HepG2 (cell line): ENCODE measurements around the gene LIF. TPM values are rescaled to one million over a fixed set of nuclear protein-coding genes. Genes with fewer than 3 reads are reported as not detected.

Experiments used
- ATAC-seq: fragments of 200-7000 bp; cut with Tn5 transposase; 3 replicates; pipeline ENCODE4 v1.9.1; 2020; ENCODE audit warnings: mild to moderate bottlenecking, moderate library complexity
- BruUV-seq: library from RNA; stranded (reverse); fragments of 400-500 nt; replicated peaks from 2 replicates; lab custom pipeline; 2021; lab: Mats Ljungman, UMichigan
- CTCF ChIA-PET: fragments of 300-600 bp; formaldehyde crosslinking; extraction: SDS; loops from one replicate; lab custom pipeline; 2021; ENCODE audit warnings: low total read pairs, inconsistent platforms, low intra/inter-chr PET ratio; lab: Yijun Ruan, JAX
- POLR2A ChIA-PET: fragments of 350-600 bp; sonication (Branson Sonifier 250); formaldehyde crosslinking; loops from one replicate; lab custom pipeline; 2020; ENCODE audit warnings: antibody characterized with exemption, inconsistent platforms; lab: Yijun Ruan, JAX
- DNase-seq: peaks from one replicate; pipeline ENCODE4 v3.0.0-alpha.2; 2015; ENCODE audit warnings: low spot score
- FAIRE-seq: peaks from 3 replicates; lab custom pipeline; 2011; peaks lifted over from hg19 to GRCh38; lab: Jason Lieb, UNC
- H2AFZ ChIP-seq: one replicate; pipeline ENCODE4 v1.6.1; 2011; ENCODE audit warnings: low read length, inconsistent platforms
- H3K27ac ChIP-seq: fragments of 300-600 bp; 3 replicates; pipeline ENCODE4 v1.8.0; 2011; ENCODE audit warnings: mixed run types, mild to moderate bottlenecking, mixed read lengths, low read length, inconsistent platforms; ENCODE audit not compliant: insufficient read depth; ENCODE audit errors: extremely low read length
- H3K27me3 ChIP-seq, 2 experiments: fragments of 200-600 bp in 1 of 2; 2 replicates in 1 of 2; 3 replicates in 1 of 2; pipeline versions ENCODE4 v1.6.0 to v1.8.0; 2011; ENCODE audit warnings: low read length in 2 of 2, mild to moderate bottlenecking in 2 of 2, moderate library complexity in 2 of 2, inconsistent platforms in 1 of 2; ENCODE audit not compliant: insufficient read depth in 2 of 2, control insufficient read depth in 1 of 2
- H3K36me3 ChIP-seq, 2 experiments: fragments of 200-600 bp in 1 of 2; replicated peaks in 1 of 2; 2 replicates in 1 of 2; 3 replicates in 1 of 2; pipeline versions ENCODE4 v1.5.1 to v1.8.0; 2011; ENCODE audit warnings: low read length in 2 of 2, inconsistent platforms in 1 of 2; ENCODE audit not compliant: insufficient read depth in 2 of 2, control insufficient read depth in 1 of 2
- H3K4me1 ChIP-seq: 2 replicates; pipeline ENCODE4 v1.5.1; 2012; ENCODE audit warnings: low read length, inconsistent platforms; ENCODE audit not compliant: insufficient read depth
- H3K4me2 ChIP-seq: 2 replicates; pipeline ENCODE4 v1.6.0; 2011; ENCODE audit warnings: low read depth, low read length, inconsistent platforms
- H3K4me3 ChIP-seq, 3 experiments: fragments of 200-600 bp in 1 of 3; sonication (generic), shearing (Covaris generic) in 1 of 3; replicated peaks in 1 of 3; 2 replicates each; pipeline ENCODE4 v1.5.1; 2011 to 2016; ENCODE audit warnings: low read length in 3 of 3, inconsistent platforms in 2 of 3, low read depth in 2 of 3, mild to moderate bottlenecking in 2 of 3, control low read depth in 1 of 3, mixed read lengths in 1 of 3; ENCODE audit not compliant: insufficient read depth in 1 of 3
- H3K79me2 ChIP-seq: one replicate; pipeline ENCODE4 v1.6.1; 2011; ENCODE audit warnings: low read length, inconsistent platforms; ENCODE audit not compliant: insufficient read depth
- H3K9ac ChIP-seq: 2 replicates; pipeline ENCODE4 v1.6.0; 2011; ENCODE audit warnings: mild to moderate bottlenecking, low read depth, low read length, inconsistent platforms; ENCODE audit not compliant: insufficient read depth
- H3K9me3 ChIP-seq: 2 replicates; pipeline ENCODE4 v1.5.1; 2012; ENCODE audit warnings: mild to moderate bottlenecking, low read length
- H4K20me1 ChIP-seq: 2 replicates; pipeline ENCODE4 v1.6.0; 2011; ENCODE audit warnings: inconsistent platforms, mild to moderate bottlenecking, low read length, moderate library complexity; ENCODE audit not compliant: insufficient read depth
- CENPX ChIP-seq: sonication (generic); formaldehyde crosslinking; IDR thresholded peaks from 2 replicates; pipeline ENCODE4 v1.9.0; 2021; ENCODE audit warnings: mild to moderate bottlenecking, missing genetic modification reagents, moderate library complexity
- HCFC1 ChIP-seq: fragments of 150-350 bp; IDR thresholded peaks from 2 replicates; pipeline ENCODE4 v1.6.1; 2014; ENCODE audit warnings: low read depth, low read length
- ISX ChIP-seq: sonication (generic); formaldehyde crosslinking; conservative IDR thresholded peaks from 2 replicates; pipeline ENCODE4 v1.5.0; 2020; ENCODE audit warnings: missing genetic modification reagents
- KLF9 ChIP-seq: IDR thresholded peaks from 2 replicates; pipeline ENCODE4 v1.6.1; 2016; ENCODE audit warnings: low read depth
- MTF1 ChIP-seq: sonication (generic); formaldehyde crosslinking; IDR thresholded peaks from 2 replicates; pipeline ENCODE4 v1.5.0; 2020; ENCODE audit warnings: missing genetic modification reagents
- MYC ChIP-seq: sonication (generic); formaldehyde crosslinking; IDR thresholded peaks from 2 replicates; pipeline ENCODE4 v1.9.0; 2021; ENCODE audit warnings: missing genetic modification reagents, borderline replicate concordance
- NFATC3 ChIP-seq: sonication (generic); formaldehyde crosslinking; IDR thresholded peaks from 2 replicates; pipeline ENCODE4 v1.5.1; 2020; ENCODE audit warnings: mild to moderate bottlenecking, missing genetic modification reagents
- NR1H2 ChIP-seq: sonication (generic); formaldehyde crosslinking; IDR thresholded peaks from 2 replicates; pipeline ENCODE4 v1.8.1; 2022; ENCODE audit warnings: low read depth, missing genetic modification reagents, borderline replicate concordance
- PITX1 ChIP-seq: sonication (generic); formaldehyde crosslinking; IDR thresholded peaks from 2 replicates; pipeline ENCODE4 v1.5.1; 2020; ENCODE audit warnings: mild to moderate bottlenecking, missing genetic modification reagents
- POLR2AphosphoS2 ChIP-seq: IDR thresholded peaks from 2 replicates; pipeline ENCODE4 v1.6.1; 2011; ENCODE audit warnings: low read depth, low read length, improper control_type of control experiment
- RBFOX2 ChIP-seq: fragments of 200-400 bp; formaldehyde crosslinking; IDR thresholded peaks from 2 replicates; pipeline ENCODE4 v1.6.1; 2017; ENCODE audit warnings: low read depth, mild to moderate bottlenecking, low read length
- ZKSCAN5 ChIP-seq: sonication (generic); formaldehyde crosslinking; IDR thresholded peaks from 2 replicates; pipeline ENCODE4 v1.5.1; 2020; ENCODE audit warnings: mild to moderate bottlenecking, missing genetic modification reagents
- ZNF317 ChIP-seq: sonication (generic); formaldehyde crosslinking; IDR thresholded peaks from 2 replicates; pipeline ENCODE4 v1.5.0; 2020; ENCODE audit warnings: mild to moderate bottlenecking, missing genetic modification reagents
- ZNF367 ChIP-seq: sonication (generic); formaldehyde crosslinking; IDR thresholded peaks from 2 replicates; pipeline ENCODE4 v1.4.0; 2020; ENCODE audit warnings: missing genetic modification reagents, borderline replicate concordance
- ZNF550 ChIP-seq: sonication (generic); formaldehyde crosslinking; IDR thresholded peaks from 2 replicates; pipeline ENCODE4 v1.4.0; 2020; ENCODE audit warnings: mild to moderate bottlenecking, missing genetic modification reagents, borderline replicate concordance
- ZNF629 ChIP-seq: sonication (generic); formaldehyde crosslinking; conservative IDR thresholded peaks from 2 replicates; pipeline ENCODE4 v1.5.0; 2020; ENCODE audit warnings: missing genetic modification reagents
- WGBS: methylation state at CpG from one replicate; pipeline ENCODE4 v1.1.6; 2017; ENCODE audit warnings: low lambda C conversion rate; 5-methylcytosine and 5-hydroxymethylcytosine counted together
- in situ Hi-C: cut with HindIII; loops from 2 replicates; pipeline ENCODE4 v1.10.0; 2017; ENCODE audit warnings: low pct_unique_long_range_greater_than_20kb; ENCODE audit not compliant: extremely low pct_ligation_motif_present
- intact Hi-C: fragments of 100-400 bp; cut with micrococcal nuclease; formaldehyde crosslinking; loops from one replicate; pipeline ENCODE4 v1.10.0; 2022; ENCODE audit not compliant: unreplicated experiment
- polyA plus RNA-seq, 8 experiments: library from polyadenylated mRNA; depleted of rRNA in 3 of 8; stranded (reverse) in 7 of 8; unstranded in 1 of 8; fragments of >200 nt; fragmentation: Illumina TruSeq in 4 of 8; extraction: Trizol in 4 of 8; gene quantifications; 2 replicates each; pipeline versions ENCODE4 v1.2.1 to v1.2.3, GENCODE V29; 2011 to 2016; ENCODE audit warnings: low read depth in 4 of 8, missing spikeins in 1 of 8, mixed read lengths in 1 of 8; ENCODE audit not compliant: insufficient read depth in 1 of 8
- total RNA-seq, 5 experiments: library from RNA; depleted of rRNA; stranded (reverse); fragments of >200 nt; fragmentation: Illumina TruSeq; extraction: Trizol; gene quantifications; 2 replicates each; pipeline ENCODE4 v1.2.3, GENCODE V29; 2016; ENCODE audit warnings: low read depth in 1 of 5
- TF ChIP-seq, protein P1 (sequence below): sonication (generic); formaldehyde crosslinking; IDR thresholded peaks from 2 replicates; pipeline ENCODE4 v1.5.1; 2020; ENCODE audit warnings: mild to moderate bottlenecking, missing genetic modification reagents
- TF ChIP-seq, protein P2 (sequence below): sonication (generic); formaldehyde crosslinking; IDR thresholded peaks from 2 replicates; pipeline ENCODE4 v1.5.0; 2020; ENCODE audit warnings: mild to moderate bottlenecking, missing genetic modification reagents, borderline replicate concordance

The LIF gene
- total and polyA plus RNA-seq, 2 of the 13 experiments (the other 11 are each of a cell fraction or from before 2014, with no cell fraction given): 3.6 to 8.5 TPM

DNA sequence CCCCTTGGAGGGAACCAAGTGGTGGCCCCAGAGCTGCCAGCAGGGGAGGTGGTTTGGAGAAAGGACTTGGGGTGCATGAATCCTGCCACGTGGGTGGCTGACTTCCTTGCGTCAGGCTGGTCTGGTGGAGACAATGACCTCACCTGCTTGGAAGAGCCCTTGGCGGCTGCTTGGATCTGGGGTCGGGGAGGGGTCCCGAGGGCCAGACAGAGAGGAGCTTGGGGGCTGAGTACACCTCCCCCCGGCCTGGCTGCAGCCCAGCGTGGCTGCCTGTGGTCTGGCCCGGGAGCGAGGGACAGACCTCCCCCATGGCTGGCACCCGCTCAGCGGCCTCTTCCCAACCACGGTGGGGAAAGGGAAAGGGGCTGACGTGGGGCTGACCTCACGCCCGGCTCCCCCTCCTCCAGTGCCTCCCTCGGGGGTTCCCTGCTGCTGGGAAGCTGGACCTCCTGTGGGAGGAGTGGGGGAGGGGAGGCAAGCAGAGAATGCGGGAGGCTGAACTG is 13.8 kb downstream of the LIF start:
- ATAC-seq (no peak), DNase-seq (no peak), FAIRE-seq (no peak)
- in situ Hi-C loops: no loop called here
- CTCF ChIA-PET: no interaction called here
- BruUV-seq: no TSS peak
- Histone ChIP-seq H3K36me3 (no peaks in the 10 kb centered on the region), H3K27ac (no peak overlapping the region), H3K4me3 (no peak overlapping the region), H3K9me3 (no peaks in the 10 kb centered on the region), H2AFZ (no peak overlapping the region), H3K27me3 (peaks cover 6 to 57% of the 10 kb centered on the region in 2 experiments; a peak in 4 of 5 replicates), H3K4me1 (peaks cover 34% of the 10 kb centered on the region), H3K9ac (no peak overlapping the region), H3K4me2 (no peak overlapping the region), H4K20me1 (no peaks in the 10 kb centered on the region), H3K79me2 (no peaks in the 10 kb centered on the region)
- POLR2A ChIA-PET: interaction anchor here (0.6 kb wide), 1 partner anchor 935 kb away, joined by 3 read pairs; no protein-coding TSS in a partner anchor
- WGBS: 35% methylated on average over 5 of the region's 17 CpGs
- intact Hi-C loops: no loop called here
- TF ChIP-seq MYC (no peak), ISX (CRISPR knock-in tag) (no peak), ZNF367 (CRISPR knock-in tag) (no peak), HCFC1 (no peak), KLF9 (CRISPR knock-in tag) (no peak), ZNF629 (CRISPR knock-in tag) (no peak), CENPX (CRISPR knock-in tag) (no peak), RBFOX2 (no peak), ZNF317 (CRISPR knock-in tag) (no peak), NR1H2 (CRISPR knock-in tag) (no peak), MTF1 (CRISPR knock-in tag) (no peak), ZKSCAN5 (CRISPR knock-in tag) (no peak), POLR2AphosphoS2 (no peak), PITX1 (CRISPR knock-in tag) (no peak), NFATC3 (CRISPR knock-in tag) (no peak), ZNF550 (CRISPR knock-in tag) (no peak)
- TF ChIP-seq, protein P1, sequence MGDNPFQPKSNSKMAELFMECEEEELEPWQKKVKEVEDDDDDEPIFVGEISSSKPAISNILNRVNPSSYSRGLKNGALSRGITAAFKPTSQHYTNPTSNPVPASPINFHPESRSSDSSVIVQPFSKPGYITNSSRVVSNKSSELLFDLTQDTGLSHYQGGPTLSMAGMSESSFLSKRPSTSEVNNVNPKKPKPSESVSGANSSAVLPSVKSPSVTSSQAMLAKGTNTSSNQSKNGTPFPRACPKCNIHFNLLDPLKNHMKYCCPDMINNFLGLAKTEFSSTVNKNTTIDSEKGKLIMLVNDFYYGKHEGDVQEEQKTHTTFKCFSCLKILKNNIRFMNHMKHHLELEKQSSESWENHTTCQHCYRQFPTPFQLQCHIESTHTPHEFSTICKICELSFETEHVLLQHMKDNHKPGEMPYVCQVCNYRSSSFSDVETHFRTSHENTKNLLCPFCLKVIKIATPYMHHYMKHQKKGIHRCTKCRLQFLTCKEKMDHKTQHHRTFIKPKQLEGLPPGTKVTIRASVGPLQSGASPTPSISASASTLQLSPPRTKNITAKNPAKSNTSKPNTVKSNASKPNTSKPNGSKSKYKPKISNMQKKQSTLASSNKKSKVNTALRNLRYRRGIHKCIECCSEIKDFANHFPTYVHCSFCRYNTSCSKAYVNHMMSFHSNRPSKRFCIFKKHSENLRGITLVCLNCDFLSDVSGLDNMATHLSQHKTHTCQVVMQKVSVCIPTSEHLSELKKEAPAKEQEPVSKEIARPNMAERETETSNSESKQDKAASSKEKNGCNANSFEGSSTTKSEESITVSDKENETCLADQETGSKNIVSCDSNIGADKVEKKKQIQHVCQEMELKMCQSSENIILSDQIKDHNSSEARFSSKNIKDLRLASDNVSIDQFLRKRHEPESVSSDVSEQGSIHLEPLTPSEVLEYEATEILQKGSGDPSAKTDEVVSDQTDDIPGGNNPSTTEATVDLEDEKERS (CRISPR knock-in tag): no peak
- TF ChIP-seq, protein P2, sequence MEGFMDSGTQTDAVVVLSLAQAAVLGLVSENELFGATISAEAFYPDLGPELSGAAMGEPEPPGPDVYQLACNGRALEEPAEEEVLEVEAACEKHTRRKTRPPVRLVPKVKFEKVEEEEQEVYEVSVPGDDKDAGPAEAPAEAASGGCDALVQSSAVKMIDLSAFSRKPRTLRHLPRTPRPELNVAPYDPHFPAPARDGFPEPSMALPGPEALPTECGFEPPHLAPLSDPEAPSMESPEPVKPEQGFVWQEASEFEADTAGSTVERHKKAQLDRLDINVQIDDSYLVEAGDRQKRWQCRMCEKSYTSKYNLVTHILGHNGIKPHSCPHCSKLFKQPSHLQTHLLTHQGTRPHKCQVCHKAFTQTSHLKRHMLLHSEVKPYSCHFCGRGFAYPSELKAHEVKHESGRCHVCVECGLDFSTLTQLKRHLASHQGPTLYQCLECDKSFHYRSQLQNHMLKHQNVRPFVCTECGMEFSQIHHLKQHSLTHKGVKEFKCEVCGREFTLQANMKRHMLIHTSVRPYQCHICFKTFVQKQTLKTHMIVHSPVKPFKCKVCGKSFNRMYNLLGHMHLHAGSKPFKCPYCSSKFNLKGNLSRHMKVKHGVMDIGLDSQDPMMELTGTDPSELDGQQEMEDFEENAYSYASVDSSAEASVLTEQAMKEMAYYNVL (CRISPR knock-in tag): no peak
